Stimulated activated naive CD8-positive, alpha-beta T cell treated with anti-CD3 and anti-CD28 coated beads, Interleukin-15, Interleukin-2, amounts not matched to agents 100 U/mL and 50 U/mL, for 24 hours (primary cell): ENCODE measurements around the gene PARP12.
A peak's percentile ranks its signal among the peaks of the same experiment; 100 is the strongest.
"Not testable (repeated sequence)": the region's sequence is repeated elsewhere in the genome, so short reads cannot be mapped to it uniquely, and the experiment has no call there.

Experiments
- ATAC-seq: fragments of 150-1000 bp; cut with Tn5 transposase; one replicate; pipeline ENCODE4 v1.10.0; 2021
- DNase-seq: peaks from one replicate; pipeline ENCODE4 v3.0.0; 2021

PARP12 gene

GRCh38 chr7:140062528-140063299 lies at the start of gene PARP12:
Gene PARP12, minus strand, starts transcription at chr7:140062951. Its CDS starts 104 bp downstream, at chr7:140062847.
- peak; percentile 92 for DNase-seq
- ATAC-seq = peak; percentile 86

DNA sequence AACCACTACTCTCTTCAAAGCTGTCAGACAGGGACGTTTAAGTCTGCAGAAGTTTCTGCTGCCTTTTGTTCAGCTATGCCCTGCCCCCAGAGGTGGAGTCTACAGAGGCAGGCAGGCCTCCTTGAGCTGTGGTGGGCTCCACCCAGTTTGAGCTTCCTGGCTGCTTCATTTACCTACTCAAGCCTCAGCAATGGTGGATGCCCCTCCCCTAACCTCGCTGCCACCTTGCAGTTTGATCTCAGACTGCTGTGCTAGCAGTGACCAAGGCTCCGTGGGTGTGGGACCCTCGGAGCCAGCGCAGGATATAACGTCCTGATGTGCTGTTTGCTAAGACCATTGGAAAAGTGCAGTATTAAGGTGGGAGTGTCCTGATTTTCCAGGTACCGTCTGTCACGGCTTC lies 46.0 kb upstream of the PARP12 start:
- ATAC-seq, DNase-seq: not testable (repeated sequence)

DNA sequence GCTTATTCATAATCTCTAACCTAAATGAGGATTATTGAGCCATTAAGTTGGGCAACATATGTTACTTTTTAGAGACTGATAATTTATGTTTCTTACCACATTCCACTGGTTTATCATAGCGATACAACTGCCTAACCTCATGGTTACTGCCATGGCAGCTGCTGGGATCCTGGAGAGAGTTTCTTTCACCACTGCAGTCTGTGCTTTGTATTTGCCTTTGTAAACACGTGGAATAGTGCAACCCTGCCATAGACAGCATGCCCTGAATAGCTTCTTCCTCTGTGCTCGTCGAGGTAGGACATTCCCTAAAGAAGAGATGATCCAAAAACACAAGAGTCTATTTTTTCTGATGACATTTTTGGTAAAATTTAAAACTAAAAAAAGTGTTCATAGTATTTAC lies 33.7 kb upstream of the PARP12 start:
- no peak for ATAC-seq
- DNase-seq = no peak

DNA sequence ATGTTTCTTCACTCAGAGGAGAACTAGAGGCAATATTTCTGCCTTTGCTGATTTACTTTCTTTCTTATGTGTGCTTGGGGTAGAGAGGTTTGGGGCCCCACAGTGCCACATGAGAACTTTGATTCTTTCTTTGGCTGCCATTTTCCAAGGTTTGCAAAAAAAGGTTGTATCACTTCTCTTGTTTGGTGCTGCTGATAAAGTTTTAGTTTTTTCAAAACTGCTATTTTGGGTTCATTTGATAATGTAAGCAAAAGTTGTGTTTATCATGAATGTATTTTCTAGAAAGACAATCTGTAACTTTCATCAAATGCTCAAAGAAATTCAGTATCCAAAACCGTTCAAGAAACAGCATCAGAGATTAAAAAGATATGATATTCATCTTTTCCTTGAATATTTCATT lies 30.6 kb upstream of the PARP12 start:
- ATAC-seq (no peak), DNase-seq (no peak)

DNA sequence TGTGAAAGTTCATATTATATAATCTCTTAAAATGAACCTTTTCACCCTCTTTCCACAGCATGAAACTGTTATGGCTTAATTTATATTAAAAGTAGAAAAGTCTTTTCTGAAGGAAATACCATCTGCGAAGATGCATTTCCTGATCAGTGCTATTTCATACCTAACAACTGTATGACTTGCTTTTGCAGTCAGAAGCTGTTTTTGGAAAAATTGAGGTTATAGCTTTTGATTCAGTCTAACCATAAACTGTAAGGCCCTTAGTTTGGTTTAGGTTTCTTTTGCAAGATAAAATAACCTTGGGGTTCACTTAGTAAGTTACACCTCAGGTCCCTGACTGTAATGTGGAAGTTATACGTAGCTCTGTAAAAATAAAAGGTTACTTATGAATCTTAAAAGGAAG lies 22.7 kb upstream of the PARP12 start:
- ATAC-seq (peak; percentile 34), DNase-seq (no peak)

- DNase-seq (peak; percentile 49), ATAC-seq (peak; percentile 62)
These were observed 22.2 kb upstream of the PARP12 start for GRCh38 chr7:140084972-140085371.

DNA sequence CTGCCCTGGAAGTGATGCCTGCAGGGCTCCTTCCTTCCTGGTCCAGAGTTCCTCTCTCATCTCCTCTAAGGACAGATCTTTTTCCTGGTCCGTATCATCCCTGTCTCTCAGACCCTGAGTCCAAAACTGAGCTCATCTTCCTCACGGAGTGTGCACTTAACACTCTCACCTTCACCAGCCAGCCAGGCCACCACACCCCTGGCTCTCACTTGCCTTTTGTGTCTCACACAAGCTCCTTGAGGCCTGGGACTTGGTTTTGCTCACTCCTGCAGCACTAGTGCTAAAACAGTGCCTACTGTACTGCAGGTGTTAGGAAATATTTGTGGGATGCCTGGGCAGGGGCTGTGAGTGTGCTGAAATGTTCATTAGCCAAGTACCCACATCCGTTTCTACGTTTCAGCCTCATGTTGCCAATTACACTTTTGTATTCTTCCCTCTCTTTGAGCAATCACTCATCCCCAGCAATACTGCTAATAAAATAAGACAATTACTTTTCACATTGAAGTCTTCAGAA lies 21.4 kb upstream of the PARP12 start:
- ATAC-seq = peak; percentile 30

GRCh38 chr7:140082770-140083169 lies 20.0 kb upstream of the PARP12 start:
- no peak for DNase-seq
- ATAC-seq = no peak

More for the DNA sequence above, 21.4 kb upstream of the PARP12 start:
- no peak for DNase-seq

DNA sequence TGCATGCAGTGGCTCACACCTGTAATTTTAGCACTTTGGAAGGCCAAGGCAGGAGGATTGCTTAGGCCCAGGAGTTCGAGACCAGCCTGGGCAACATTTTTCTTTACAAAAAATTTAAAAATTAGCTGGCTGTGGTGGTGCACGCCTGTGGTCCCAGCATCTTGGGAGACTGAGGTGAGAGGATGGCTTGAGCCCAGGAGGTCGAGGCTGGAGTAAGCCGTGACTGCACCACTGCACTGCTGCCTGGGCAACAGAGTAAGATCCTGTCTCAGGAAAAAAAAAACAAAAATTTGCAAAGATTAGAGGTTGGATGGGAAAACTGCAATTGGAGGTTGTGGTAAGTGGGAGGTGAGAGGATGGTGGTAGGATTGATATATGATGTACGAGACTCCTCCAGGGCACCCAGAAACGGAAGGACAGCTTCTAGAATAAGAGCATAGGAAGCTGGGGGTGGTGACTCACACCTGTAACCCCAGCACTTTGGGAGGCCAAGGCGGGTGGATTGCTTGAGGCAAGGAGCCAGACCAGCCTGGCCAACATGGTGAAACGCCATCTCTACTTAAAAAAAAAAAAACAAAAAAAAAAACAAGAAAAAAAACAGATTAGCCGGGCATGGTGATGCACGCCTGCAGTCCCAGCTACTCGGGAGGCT lies 19.1 kb upstream of the PARP12 start:
- ATAC-seq (no peak), DNase-seq (no peak)

- DNase-seq (no peak), ATAC-seq (no peak)
These were observed 18.2 kb upstream of the PARP12 start for GRCh38 chr7:140080919-140081318.

DNA sequence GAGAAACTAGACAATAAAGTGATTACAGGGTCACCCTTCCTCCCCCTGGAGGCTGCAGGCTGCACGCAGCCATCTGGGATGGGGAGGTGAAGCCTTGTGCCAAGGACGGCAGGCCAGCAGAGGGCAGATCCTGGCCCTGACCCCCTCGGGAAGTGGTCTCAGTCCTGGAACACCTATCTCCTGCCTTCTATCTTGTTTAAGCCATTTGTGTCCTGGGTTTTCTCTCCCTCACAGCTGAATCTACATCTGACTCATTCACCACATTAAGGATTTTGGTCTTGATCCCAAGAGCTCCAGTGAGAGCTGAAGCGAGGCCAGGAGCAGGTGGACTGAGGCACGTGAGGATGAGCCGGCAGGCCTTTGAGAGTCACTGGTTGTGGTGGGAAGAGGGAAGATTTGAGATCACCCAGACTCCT lies 16.4 kb upstream of the PARP12 start:
- peak; percentile 22 for ATAC-seq
- DNase-seq = no peak

GRCh38 chr7:140078392-140078791 lies 15.6 kb upstream of the PARP12 start:
- DNase-seq = no peak
- ATAC-seq = no peak

- DNase-seq = no peak
- no peak for ATAC-seq
These were observed 12.0 kb upstream of the PARP12 start for GRCh38 chr7:140074780-140075179.

- ATAC-seq = no peak
- no peak for DNase-seq
These were observed 7.8 kb upstream of the PARP12 start for GRCh38 chr7:140070546-140070945.

- DNase-seq = no peak
- no peak for ATAC-seq
These were observed 6.7 kb upstream of the PARP12 start for GRCh38 chr7:140069298-140069949.

GRCh38 chr7:140068033-140068432 lies 5.3 kb upstream of the PARP12 start:
- no peak for DNase-seq
- ATAC-seq = no peak

- no peak for ATAC-seq
- DNase-seq = no peak
These were observed 4.3 kb upstream of the PARP12 start for GRCh38 chr7:140067052-140067451.

DNA sequence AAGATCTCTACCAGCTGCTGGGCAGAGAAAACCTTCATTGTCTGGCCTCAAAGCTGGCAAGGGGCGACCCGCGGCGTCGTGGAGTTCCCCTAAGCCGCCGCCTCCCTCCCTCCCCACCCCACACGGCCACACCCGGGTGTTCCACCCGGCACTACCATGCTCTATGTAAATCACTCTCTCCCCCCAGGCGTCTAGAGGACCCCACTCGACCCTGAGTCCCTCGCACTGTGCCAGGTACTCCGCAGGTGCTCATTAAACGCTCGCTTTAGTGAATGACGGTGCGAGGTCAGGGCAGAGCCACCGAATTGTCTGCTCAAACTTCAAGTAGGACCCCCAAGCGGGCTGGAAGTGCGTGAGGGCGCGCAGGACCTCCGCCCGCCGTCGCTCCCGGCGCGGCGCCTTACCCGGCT lies 628 bp downstream of the PARP12 start:
- DNase-seq = peak; percentile 54
- ATAC-seq = peak; percentile 30

- no peak for DNase-seq
- ATAC-seq = no peak
These were observed 1.2 kb downstream of the PARP12 start for GRCh38 chr7:140061607-140061930.

- ATAC-seq (no peak), DNase-seq (no peak)
These were observed 1.8 kb downstream of the PARP12 start for GRCh38 chr7:140060788-140061606.

DNA sequence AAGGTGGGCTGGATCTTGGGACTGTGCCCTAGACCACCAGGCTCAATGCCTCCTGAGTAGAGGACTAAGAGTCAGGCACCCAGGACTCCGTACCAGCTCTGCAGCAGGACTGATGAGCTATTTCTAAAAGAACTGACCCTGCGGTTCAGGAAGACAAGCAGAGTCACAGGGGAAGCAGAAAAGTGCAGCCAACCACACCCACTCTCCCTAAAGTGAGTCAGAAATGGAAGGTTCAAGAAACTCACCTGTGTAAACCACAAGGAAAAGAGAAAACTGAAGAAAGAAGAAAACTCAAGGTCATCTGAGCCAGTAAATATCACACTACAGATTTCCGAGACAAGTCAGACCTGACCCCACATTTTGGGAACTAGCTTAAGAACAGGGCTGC lies 2.5 kb downstream of the PARP12 start:
- no peak for ATAC-seq
- DNase-seq = no peak
